Measurements from ENCODE around the gene SMKR1.
"Not testable (repeated sequence)": the region's sequence is repeated elsewhere in the genome, so short reads cannot be mapped to it uniquely, and the experiment has no call there.

The SMKR1 gene

GRCh38 chr7:129529643-129530042, 27.3 kb downstream of the SMKR1 start:
- no peak for DNase-seq (ENCODE audit: low read depth)

- DNase-seq (ENCODE audit: low read depth), result peak; percentile 41
Measured at GRCh38 chr7:129530795-129531391, 28.6 kb downstream of the SMKR1 start.

GRCh38 chr7:129531721-129532120, 29.4 kb downstream of the SMKR1 start:
- DNase-seq (ENCODE audit: low read depth), result no peak

GRCh38 chr7:129532375-129532774, 30.0 kb downstream of the SMKR1 start:
- no peak for DNase-seq (ENCODE audit: low read depth)

GRCh38 chr7:129534558-129535274, 32.4 kb downstream of the SMKR1 start:
- DNase-seq (ENCODE audit: low read depth), result not testable (repeated sequence)

- no peak for DNase-seq (ENCODE audit: low read depth)
Measured at GRCh38 chr7:129535896-129536295, 33.6 kb downstream of the SMKR1 start.

- no peak for DNase-seq (ENCODE audit: low read depth)
Measured at GRCh38 chr7:129536323-129536722, 34.0 kb downstream of the SMKR1 start.

GRCh38 chr7:129538790-129539189, 36.5 kb downstream of the SMKR1 start:
- no peak for DNase-seq (ENCODE audit: low read depth)

GRCh38 chr7:129540340-129540739, 38.0 kb downstream of the SMKR1 start:
- no peak for DNase-seq (ENCODE audit: low read depth)

- DNase-seq (ENCODE audit: low read depth), result no peak
Measured at GRCh38 chr7:129544700-129545099, 42.4 kb downstream of the SMKR1 start.

- no peak for DNase-seq (ENCODE audit: low read depth)
Measured at GRCh38 chr7:129550693-129551360, 48.5 kb downstream of the SMKR1 start.

- peak; percentile 10 for DNase-seq (ENCODE audit: low read depth)
Measured at GRCh38 chr7:129553899-129554461, 51.6 kb downstream of the SMKR1 start.

GRCh38 chr7:129556607-129557133, 54.3 kb downstream of the SMKR1 start:
- DNase-seq (ENCODE audit: low read depth), result no peak

- no peak for DNase-seq (ENCODE audit: low read depth)
Measured at GRCh38 chr7:129557686-129558481, 55.6 kb downstream of the SMKR1 start.

GRCh38 chr7:129559564-129559963, 57.2 kb downstream of the SMKR1 start:
- no peak for DNase-seq (ENCODE audit: low read depth)

- no peak for DNase-seq (ENCODE audit: low read depth)
Measured at GRCh38 chr7:129560831-129561230, 58.5 kb downstream of the SMKR1 start.

GRCh38 chr7:129561677-129562359, 59.5 kb downstream of the SMKR1 start:
- no peak for DNase-seq (ENCODE audit: low read depth)
